Measurements from ENCODE around the gene GIT2.

GRCh38 chr12:109881752-109882151 lies 114.4 kb downstream of the GIT2 start:
- TF ChIP-seq, protein P1, sequence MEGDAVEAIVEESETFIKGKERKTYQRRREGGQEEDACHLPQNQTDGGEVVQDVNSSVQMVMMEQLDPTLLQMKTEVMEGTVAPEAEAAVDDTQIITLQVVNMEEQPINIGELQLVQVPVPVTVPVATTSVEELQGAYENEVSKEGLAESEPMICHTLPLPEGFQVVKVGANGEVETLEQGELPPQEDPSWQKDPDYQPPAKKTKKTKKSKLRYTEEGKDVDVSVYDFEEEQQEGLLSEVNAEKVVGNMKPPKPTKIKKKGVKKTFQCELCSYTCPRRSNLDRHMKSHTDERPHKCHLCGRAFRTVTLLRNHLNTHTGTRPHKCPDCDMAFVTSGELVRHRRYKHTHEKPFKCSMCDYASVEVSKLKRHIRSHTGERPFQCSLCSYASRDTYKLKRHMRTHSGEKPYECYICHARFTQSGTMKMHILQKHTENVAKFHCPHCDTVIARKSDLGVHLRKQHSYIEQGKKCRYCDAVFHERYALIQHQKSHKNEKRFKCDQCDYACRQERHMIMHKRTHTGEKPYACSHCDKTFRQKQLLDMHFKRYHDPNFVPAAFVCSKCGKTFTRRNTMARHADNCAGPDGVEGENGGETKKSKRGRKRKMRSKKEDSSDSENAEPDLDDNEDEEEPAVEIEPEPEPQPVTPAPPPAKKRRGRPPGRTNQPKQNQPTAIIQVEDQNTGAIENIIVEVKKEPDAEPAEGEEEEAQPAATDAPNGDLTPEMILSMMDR (conservative IDR thresholded peaks at IDR 0.05 in 1 of 2, IDR thresholded peaks at IDR 0.05 in 1 of 2; ENCODE audit: extremely low read depth in 1 of 2, insufficient read depth in 1 of 2, low read depth in 1 of 2, low read length in 2 of 2): no peak
- no peak for TF ChIP-seq EZH2 (IDR thresholded peaks at IDR 0.05; ENCODE audit: borderline replicate concordance, low read length)
